ENCODE results near the gene KLHL42. TPM values are rescaled to one million over a fixed set of nuclear protein-coding genes. Genes with fewer than 3 reads are reported as not detected.

Gene KLHL42
- total and polyA plus RNA-seq, 2 experiments from 2014 or later: 7.6 to 33.2 TPM

GRCh38 chr12:27823038-27823437, 43.0 kb downstream of the KLHL42 start:
- Histone ChIP-seq H3K27me3 (ENCODE audit: insufficient read depth) (no peaks in the 10 kb centered on the region), H3K4me1 (ENCODE audit: insufficient read depth) (no peaks in the 10 kb centered on the region), H3K4me3 (no peak overlapping the region), H4K20me1 (replicated peaks; ENCODE audit: insufficient read depth) (no peaks in the 10 kb centered on the region), H3K27ac (ENCODE audit: low read depth) (no peak overlapping the region), H3K79me2 (replicated peaks; ENCODE audit: insufficient read depth) (no peaks in the 10 kb centered on the region), H3K9me2 (ENCODE audit: insufficient read depth) (no peaks in the 10 kb centered on the region), H3K4me2 (no peak overlapping the region), H2AFZ (no peak overlapping the region), H3K36me3 (ENCODE audit: insufficient read depth) (no peaks in the 10 kb centered on the region), H3F3A (replicated peaks; ENCODE audit: low read depth) (no peaks in the 10 kb centered on the region)
- Mint-ChIP-seq H3K9me3 (peaks cover 6% of the 10 kb centered on the region), H3K27ac (no peak overlapping the region), H3K4me1 (no peaks in the 10 kb centered on the region; the same call in 2 of the 3 replicates), H3K27me3 (ENCODE audit: insufficient read depth, low read depth, poor library complexity) (peaks cover 2% of the 10 kb centered on the region), H3K36me3 (ENCODE audit: low read depth) (0 out of 3 replicates have a peak, but pooled peaks cover 2% of the 10 kb centered on the region), H3K4me3 (no peak overlapping the region)
- DNase-seq (ENCODE audit: low spot score): no peak
- no peak for TF ChIP-seq REST (IDR thresholded peaks at IDR 0.05; ENCODE audit: unreplicated experiment)
- no peak for TF ChIP-seq ZNF462 (CRISPR knock-in tag; IDR thresholded peaks at IDR 0.05)
- TF ChIP-seq NANOG (IDR thresholded peaks at IDR 0.05; ENCODE audit: borderline replicate concordance): no peak
- no peak for TF ChIP-seq EZH2 (IDR thresholded peaks at IDR 0.05; ENCODE audit: low read depth, unreplicated experiment)
- TF ChIP-seq STAT1 (IDR thresholded peaks at IDR 0.05; ENCODE audit: unreplicated experiment): no peak
- TF ChIP-seq ZNF114 (CRISPR knock-in tag; IDR thresholded peaks at IDR 0.05): no peak
- no peak for TF ChIP-seq CTCF (conservative IDR thresholded peaks at IDR 0.05; ENCODE audit: low read depth in 2 of 2)
- TF ChIP-seq JUNB (IDR thresholded peaks at IDR 0.05; ENCODE audit: unreplicated experiment): no peak
- TF ChIP-seq EZH2phosphoT487 (IDR thresholded peaks at IDR 0.05; ENCODE audit: unreplicated experiment): no peak
- TF ChIP-seq ZNF331 (CRISPR knock-in tag; IDR thresholded peaks at IDR 0.05; ENCODE audit: low read depth): no peak
- no peak for TF ChIP-seq CREB1 (CRISPR knock-in tag; IDR thresholded peaks at IDR 0.05; ENCODE audit: low read depth)
- no peak for TF ChIP-seq ETS1 (IDR thresholded peaks at IDR 0.05)
- ATAC-seq: no peak

Data from GM23338 (cell line).